Mesodermal cell (in vitro differentiated cells): ENCODE results near the gene AP2A1.

ENCODE experiments used
- H3K27ac ChIP-seq: 2 replicates; pipeline ENCODE4 v1.7.0; 2013; ENCODE audit warnings: mild to moderate bottlenecking, low read depth, low read length, moderate library complexity; ENCODE audit not compliant: severe bottlenecking
- H3K36me3 ChIP-seq: 2 replicates; pipeline ENCODE4 v1.7.1; 2013; ENCODE audit warnings: mild to moderate bottlenecking, low read length, moderate library complexity; ENCODE audit not compliant: control insufficient read depth, insufficient read depth
- H3K4me1 ChIP-seq: one replicate; pipeline ENCODE4 v1.7.1; 2013; ENCODE audit warnings: mild to moderate bottlenecking, low read length; ENCODE audit not compliant: insufficient read depth, control insufficient read depth, poor library complexity, severe bottlenecking
- H3K4me3 ChIP-seq: 2 replicates; pipeline ENCODE4 v1.7.0; 2013; ENCODE audit warnings: low read length, control low read depth, mild to moderate bottlenecking; ENCODE audit not compliant: insufficient read depth, poor library complexity, severe bottlenecking; ENCODE audit errors: extremely low read depth
- H3K9me3 ChIP-seq: 2 replicates; pipeline ENCODE4 v1.7.1; 2013; ENCODE audit warnings: mild to moderate bottlenecking, low read length, moderate library complexity; ENCODE audit not compliant: control insufficient read depth
- WGBS, 2 experiments: methylation state at CpG; one replicate each; pipeline ENCODE4 v1.1.5; 2013; ENCODE audit warnings: missing lambda C conversion rate in 2 of 2; ENCODE audit not compliant: insufficient coverage in 2 of 2; 5-methylcytosine and 5-hydroxymethylcytosine counted together

AP2A1 gene

DNA sequence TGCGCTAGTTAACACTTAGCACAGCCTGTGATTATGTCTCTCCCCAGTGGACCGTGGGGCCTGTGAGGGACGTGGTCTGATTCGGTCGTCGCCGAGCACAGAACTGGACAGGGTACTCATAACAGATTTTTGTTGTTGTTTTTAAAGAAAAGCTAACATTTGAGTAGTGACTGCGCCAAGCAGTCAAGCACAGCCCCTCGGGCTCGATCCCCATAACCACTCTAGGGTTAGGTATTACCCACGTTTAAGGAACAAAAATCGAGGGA lies 83.4 kb downstream of the AP2A1 start:
- WGBS, 2 experiments: 74 to 93% methylated on average over 3 to 7 of the region's 12 CpGs
- Histone ChIP-seq H3K27ac (peak overlapping the region; percentile 100), H3K4me3 (peak overlapping the region; percentile 76), H3K4me1 (peaks cover 13% of the 10 kb centered on the region), H3K9me3 (peaks cover 9% of the 10 kb centered on the region), H3K36me3 (peaks cover 41% of the 10 kb centered on the region)

DNA sequence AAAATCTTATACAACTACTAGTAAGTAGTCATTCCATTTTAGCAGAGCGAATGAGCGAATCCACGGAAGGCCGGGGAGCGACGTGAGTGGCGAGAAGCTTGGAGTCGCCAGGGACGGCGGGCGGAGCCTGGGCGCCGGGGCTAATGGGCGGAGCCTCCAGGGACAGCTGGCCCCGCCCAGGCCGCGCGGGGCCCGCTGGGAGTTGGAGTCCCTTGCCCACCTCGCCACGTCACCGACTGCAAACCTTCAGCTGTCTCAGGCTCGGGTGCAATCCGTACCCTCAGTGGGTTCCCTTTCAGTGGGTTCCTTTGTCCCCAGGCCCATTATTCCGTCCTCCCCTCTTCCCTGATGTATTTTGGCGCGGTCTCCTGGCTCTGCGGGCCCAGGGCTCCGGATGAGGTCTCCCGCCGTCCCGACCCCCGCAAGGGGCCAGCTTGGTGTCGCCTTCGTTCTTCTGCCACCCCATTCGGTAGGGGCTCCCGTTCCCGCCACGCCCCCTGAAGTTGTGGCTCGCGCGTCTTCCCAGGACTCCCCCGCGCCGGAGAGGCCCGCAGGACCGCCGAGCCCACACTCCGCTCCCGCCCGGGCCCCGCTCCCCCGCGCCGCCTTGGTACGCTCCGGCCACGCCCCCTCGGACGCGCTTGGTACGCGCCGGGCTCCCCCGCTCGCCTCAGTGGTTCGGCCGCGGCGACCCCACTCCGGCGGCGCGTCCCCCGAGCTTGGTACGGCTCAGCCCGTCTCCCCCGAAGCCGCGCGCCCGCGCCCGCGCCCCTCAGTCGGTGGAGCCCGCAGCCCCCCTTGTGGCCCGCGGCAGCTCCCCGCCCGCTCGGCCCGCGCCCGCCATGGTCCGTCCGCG lies 83.9 kb downstream of the AP2A1 start, which contains the start of gene PTOV1:
TSS of gene PTOV1 (plus strand) at position 673 of the 856 bp plus-strand sequence.
- 2 to 8% methylated on average over 61 to 88 of the region's 98 CpGs for WGBS, 2 experiments
- peaks cover 9% of the 10 kb centered on the region for H3K9me3 ChIP-seq
- H3K4me3 ChIP-seq: peak within 1 kb of the TSS; percentile 76
- H3K4me1 ChIP-seq: peaks cover 13% of the 10 kb centered on the region
- peaks cover 47% of the 10 kb centered on the region for H3K36me3 ChIP-seq
- peak within 1 kb of the TSS; percentile 100 for H3K27ac ChIP-seq

DNA sequence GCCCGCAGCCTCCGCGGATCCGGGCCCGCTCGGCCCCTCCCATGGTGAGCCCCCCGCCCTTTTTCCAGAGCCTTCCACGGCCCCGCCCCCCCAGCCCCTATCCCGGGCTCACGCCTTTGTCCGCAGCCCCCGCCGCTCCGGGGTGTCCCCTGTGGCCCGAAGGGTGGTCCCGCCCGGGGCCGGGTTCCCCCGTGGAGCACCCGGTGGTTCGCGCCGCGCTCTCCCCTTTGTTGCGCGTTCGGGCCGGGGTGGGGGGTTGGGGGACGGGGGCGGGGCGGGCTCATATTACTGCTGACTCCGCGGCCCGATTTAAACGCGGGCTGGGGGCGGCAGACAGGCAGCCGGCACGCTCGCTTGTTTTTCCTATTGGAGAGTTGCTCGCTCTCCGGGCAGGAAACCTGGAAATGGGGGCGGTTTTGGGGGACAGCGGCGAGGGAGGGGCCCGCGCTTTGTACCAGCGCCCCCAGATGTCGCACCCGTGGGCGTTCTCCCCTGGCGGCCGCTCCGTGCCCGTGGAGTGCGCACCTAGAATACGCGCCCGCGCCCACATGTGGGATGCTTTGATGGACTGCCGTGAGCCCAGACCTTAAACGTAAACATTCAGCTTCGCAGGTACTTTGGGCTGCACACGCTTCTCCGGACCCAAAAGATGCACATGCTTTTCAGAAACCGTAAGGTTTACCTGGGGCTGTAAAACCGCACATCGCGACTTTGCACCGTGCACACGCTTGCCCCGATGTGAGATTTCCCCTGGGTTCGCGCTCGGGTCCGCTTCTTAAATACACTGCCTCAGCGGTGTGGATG lies 84.9 kb downstream of the AP2A1 start:
- peak overlapping the region; percentile 100 for H3K27ac ChIP-seq
- H3K9me3 ChIP-seq: peaks cover 9% of the 10 kb centered on the region
- 2 to 4% methylated on average over 43 to 51 of the region's 78 CpGs for WGBS, 2 experiments
- H3K36me3 ChIP-seq: peaks cover 56% of the 10 kb centered on the region
- peaks cover 13% of the 10 kb centered on the region for H3K4me1 ChIP-seq
- peak overlapping the region; percentile 76 for H3K4me3 ChIP-seq

- Histone ChIP-seq H3K9me3 (peaks cover 9% of the 10 kb centered on the region), H3K36me3 (peaks cover 65% of the 10 kb centered on the region), H3K4me3 (peak overlapping the region; percentile 76), H3K27ac (no peak overlapping the region), H3K4me1 (peaks cover 13% of the 10 kb centered on the region)
- 94 to 95% methylated on average over 10 of the region's 14 CpGs for WGBS, 2 experiments
Observed at GRCh38 chr19:49852631-49853126, 85.9 kb downstream of the AP2A1 start.

DNA sequence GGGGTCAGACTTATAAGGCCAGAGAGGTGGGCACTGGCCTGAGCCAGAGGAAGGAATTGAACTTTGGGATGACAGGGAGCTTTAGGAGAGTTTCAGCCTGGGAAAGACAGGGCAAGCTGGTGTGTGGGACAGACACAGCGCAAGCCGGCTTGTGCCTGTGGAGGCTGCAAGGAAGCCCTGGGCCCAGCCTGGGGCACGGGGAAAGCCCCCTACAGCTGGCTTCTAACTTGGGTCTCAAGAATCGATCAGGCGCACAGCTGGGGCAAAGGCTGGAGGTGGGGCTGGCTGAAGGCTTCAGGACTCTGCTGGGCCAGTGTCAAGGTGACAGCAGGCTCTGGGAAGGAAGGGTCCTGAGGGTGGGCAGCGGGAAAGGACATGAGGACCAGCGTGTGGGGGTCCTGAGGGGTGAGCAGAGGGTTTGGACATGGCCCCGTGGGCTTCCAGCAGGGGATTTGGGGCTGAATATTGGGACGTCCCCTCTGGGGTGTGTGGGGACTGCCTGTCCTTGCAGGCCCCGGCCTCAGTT lies 87.1 kb downstream of the AP2A1 start:
- H3K4me3 ChIP-seq: no peak overlapping the region
- peaks cover 3% of the 10 kb centered on the region for H3K9me3 ChIP-seq
- H3K27ac ChIP-seq: no peak overlapping the region
- H3K36me3 ChIP-seq: peaks cover 70% of the 10 kb centered on the region
- H3K4me1 ChIP-seq: peaks cover 13% of the 10 kb centered on the region
- WGBS, 2 experiments: 90% methylated on average over 9 to 10 of the region's 10 CpGs

GRCh38 chr19:49854378-49855263 lies 87.8 kb downstream of the AP2A1 start:
- no peaks in the 10 kb centered on the region for H3K9me3 ChIP-seq
- 96% methylated on average over 37 to 38 of the region's 39 CpGs for WGBS, 2 experiments

GRCh38 chr19:49855277-49855675 lies 88.5 kb downstream of the AP2A1 start:
- no peak overlapping the region for H3K27ac ChIP-seq
- no peak overlapping the region for H3K4me3 ChIP-seq
- 95 to 96% methylated on average over 9 to 12 of the region's 12 CpGs for WGBS, 2 experiments
- peaks cover 13% of the 10 kb centered on the region for H3K4me1 ChIP-seq
- H3K36me3 ChIP-seq: peaks cover 64% of the 10 kb centered on the region
- H3K9me3 ChIP-seq: no peaks in the 10 kb centered on the region

More at GRCh38 chr19:49854378-49855263, 87.8 kb downstream of the AP2A1 start:
- H3K4me3 ChIP-seq: no peak overlapping the region
- peaks cover 66% of the 10 kb centered on the region for H3K36me3 ChIP-seq
- no peak overlapping the region for H3K27ac ChIP-seq
- peaks cover 13% of the 10 kb centered on the region for H3K4me1 ChIP-seq

- H3K4me3 ChIP-seq: no peak overlapping the region
- peaks cover 70% of the 10 kb centered on the region for H3K36me3 ChIP-seq
- no peaks in the 10 kb centered on the region for H3K9me3 ChIP-seq
- WGBS, 2 experiments: 98 to 99% methylated on average over 11 to 16 of the region's 21 CpGs
- peaks cover 13% of the 10 kb centered on the region for H3K4me1 ChIP-seq
- no peak overlapping the region for H3K27ac ChIP-seq
Observed at GRCh38 chr19:49855676-49856573, 89.1 kb downstream of the AP2A1 start.

DNA sequence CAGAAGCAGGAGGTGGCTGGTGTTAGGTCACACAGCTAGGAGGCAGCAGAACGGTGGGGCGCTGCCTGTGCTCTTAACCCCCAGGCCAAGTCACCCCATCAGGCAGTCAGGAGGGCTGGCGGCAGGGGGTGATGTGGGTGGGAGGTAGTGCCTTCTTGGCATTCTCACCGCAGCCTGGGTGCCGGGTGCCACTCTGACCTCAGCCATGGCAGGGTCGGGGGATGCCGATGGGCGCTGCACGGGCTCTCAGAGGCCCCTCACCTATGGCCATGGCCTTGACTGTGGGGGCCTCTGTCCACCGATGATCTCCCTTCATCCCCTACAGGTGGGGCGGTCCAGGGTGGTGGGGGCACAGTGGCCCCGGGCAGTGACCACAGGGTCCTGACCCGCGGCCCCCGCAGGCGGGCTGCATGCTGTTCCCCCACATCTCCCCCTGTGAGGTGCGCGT lies 89.8 kb downstream of the AP2A1 start:
- peaks cover 77% of the 10 kb centered on the region for H3K36me3 ChIP-seq
- H3K9me3 ChIP-seq: no peaks in the 10 kb centered on the region
- no peak overlapping the region for H3K4me3 ChIP-seq
- H3K27ac ChIP-seq: no peak overlapping the region
- 93 to 97% methylated on average over 13 to 16 of the region's 18 CpGs for WGBS, 2 experiments
- peaks cover 13% of the 10 kb centered on the region for H3K4me1 ChIP-seq
